BJ (cell line): ENCODE measurements around the gene CORO2A. TPM values are rescaled to one million over a fixed set of nuclear protein-coding genes. Genes with fewer than 3 reads are reported as not detected.

ENCODE experiments used
- CTCF ChIA-PET: fragments of 350-600 bp; formaldehyde crosslinking; extraction: SDS; loops from one replicate; lab custom pipeline; 2021; ENCODE audit warnings: antibody characterized with exemption, inconsistent platforms; lab: Yijun Ruan, JAX
- POLR2A ChIA-PET: fragments of 300-600 bp; sonication (Branson Sonifier 250); formaldehyde crosslinking; extraction: SDS; loops from one replicate; lab custom pipeline; 2021; ENCODE audit warnings: antibody characterized with exemption; lab: Charles Lee
- DNase-seq: peaks from one replicate; pipeline ENCODE4 v3.0.0-alpha.2; 2011; ENCODE audit warnings: low read depth
- H3K27me3 ChIP-seq: 2 replicates; pipeline ENCODE4 v1.6.0; 2011; ENCODE audit warnings: low read length; ENCODE audit not compliant: control insufficient read depth, insufficient read depth
- H3K36me3 ChIP-seq: 2 replicates; pipeline ENCODE4 v1.5.1; 2011; ENCODE audit warnings: low read length; ENCODE audit not compliant: control insufficient read depth, insufficient read depth
- H3K4me3 ChIP-seq: 2 replicates; pipeline ENCODE4 v1.5.1; 2011; ENCODE audit warnings: low read depth, mild to moderate bottlenecking, control low read depth, low read length
- CTCF ChIP-seq: IDR thresholded peaks from 2 replicates; pipeline ENCODE4 v1.5.1; 2011; ENCODE audit warnings: low read depth, mild to moderate bottlenecking, control low read depth, inconsistent platforms, low read length, moderate library complexity; ENCODE audit not compliant: insufficient read depth
- polyA plus RNA-seq: library from polyadenylated mRNA; depleted of rRNA; stranded (reverse); fragments of >200 nt; gene quantifications from 2 replicates; pipeline ENCODE4 v1.2.3, GENCODE V29; 2011

The CORO2A gene
- polyA plus RNA-seq, 1 experiment, result 1.5 TPM

DNA sequence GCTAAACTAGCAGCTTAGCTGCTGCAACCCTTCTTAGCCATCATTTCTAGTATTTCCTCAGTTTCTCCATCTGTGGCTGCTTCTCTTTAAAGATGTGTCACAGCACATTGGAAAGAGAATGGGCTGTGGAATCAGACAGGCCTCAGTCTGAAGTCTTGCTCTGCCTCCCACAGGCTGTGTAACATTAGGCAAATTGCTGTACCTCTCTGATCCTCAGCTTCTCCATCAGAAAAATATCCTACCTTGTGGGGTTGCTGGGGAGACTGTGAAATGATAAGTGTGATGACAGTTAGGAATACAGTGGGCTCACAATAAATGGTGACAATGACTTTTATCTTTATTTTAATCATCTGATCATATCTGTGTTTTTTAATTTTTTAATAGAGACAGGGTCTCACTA lies 55.9 kb downstream of the CORO2A start:
- DNase-seq, result no peak
- TF ChIP-seq CTCF, result no peak
- no peaks in the 10 kb centered on the region for H3K36me3 ChIP-seq
- H3K27me3 ChIP-seq, result no peaks in the 10 kb centered on the region; the same call in 1 of the 2 replicates
- no peak overlapping the region for H3K4me3 ChIP-seq
- ChIA-PET CTCF (interaction anchor here (1.0 kb wide), 1 partner anchor 36 kb away, joined by 3 read pairs; no protein-coding TSS in a partner anchor), POLR2A (no interaction called here)

DNA sequence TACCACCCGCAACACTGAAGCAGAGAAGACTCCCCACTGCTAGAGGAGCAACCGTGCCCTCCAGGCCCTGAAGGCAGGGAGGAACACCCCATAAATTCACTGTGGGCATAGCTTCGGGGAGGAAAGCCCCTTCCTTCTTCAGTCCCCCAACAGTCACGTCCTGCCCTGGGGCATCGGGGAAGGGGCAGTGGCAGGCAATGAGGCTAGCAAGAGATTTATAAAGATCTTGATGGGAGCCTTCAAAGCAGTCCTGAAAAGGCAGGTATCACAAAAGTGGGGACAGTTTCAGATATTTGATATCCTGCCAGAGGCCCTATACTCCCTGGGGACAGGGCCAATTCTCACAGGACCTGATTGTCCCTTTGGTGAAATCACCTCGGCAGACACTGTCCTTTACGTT lies 56.5 kb downstream of the CORO2A start:
- H3K27me3 ChIP-seq, result no peaks in the 10 kb centered on the region; the same call in 1 of the 2 replicates
- H3K36me3 ChIP-seq, result no peaks in the 10 kb centered on the region
- ChIA-PET CTCF (no interaction called here), POLR2A (no interaction called here)
- no peak for DNase-seq
- no peak for TF ChIP-seq CTCF
- H3K4me3 ChIP-seq, result no peak overlapping the region

DNA sequence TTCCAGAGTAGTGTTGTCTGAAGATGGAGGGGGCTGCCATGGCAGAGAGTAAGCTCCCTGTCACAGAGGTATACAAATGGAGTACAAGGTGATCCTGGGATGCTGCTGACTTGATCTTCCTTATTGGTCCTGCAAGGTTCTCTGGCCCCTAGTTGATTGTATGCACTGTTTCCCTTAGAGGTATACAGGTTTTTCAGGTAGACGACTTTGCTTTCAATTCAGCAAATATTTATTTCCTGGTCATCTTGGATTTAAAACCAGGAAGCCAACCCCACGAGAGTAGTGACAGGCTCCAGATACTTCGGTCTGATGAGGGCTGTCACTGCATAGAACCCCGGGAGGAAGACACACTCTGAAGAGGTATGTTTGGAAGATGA lies 56.9 kb downstream of the CORO2A start:
- POLR2A ChIA-PET, result no interaction called here

DNA sequence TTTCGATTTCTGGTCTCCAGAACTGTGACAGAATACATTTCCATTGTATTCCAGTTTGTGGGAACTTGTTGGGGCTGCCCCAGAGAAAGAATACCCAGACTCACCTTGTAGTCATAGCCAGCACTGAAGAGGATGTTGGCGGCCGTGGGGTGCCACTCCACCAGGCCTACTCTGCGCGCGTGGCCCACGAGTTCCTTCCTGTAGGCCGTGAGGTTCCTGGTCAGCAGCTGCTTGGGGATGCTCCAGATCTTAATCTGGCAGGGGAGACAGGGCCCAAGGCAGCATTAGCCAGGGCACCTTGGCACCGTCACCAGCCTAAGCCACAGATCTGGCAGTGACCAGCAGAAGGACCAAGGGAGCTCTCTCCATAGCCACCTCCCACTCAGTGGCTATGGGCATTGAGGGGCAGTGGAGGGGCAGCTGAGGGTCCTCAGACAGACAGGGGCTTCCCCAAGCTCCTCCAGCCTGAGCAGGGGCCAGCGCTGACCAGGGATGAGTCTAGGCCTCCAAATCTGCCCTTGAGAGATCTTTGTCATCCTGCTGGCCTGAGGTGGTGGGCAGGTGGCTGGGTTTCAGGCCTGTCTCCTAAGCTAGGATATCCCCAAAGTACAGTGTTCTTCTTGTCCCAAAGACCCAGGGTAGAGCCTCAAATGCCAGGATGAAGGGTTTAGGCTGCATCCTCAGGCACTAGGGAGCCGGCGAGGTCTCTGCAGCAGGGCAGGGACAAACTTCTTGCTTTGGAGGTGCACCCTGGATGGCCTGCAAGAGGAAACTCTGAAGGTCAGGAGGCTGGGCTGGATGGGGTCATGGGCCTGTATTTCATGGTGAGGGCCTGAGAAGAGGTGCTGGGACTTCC lies 57.5 kb downstream of the CORO2A start:
- TF ChIP-seq CTCF, result no peak
- POLR2A ChIA-PET, result no interaction called here
- Histone ChIP-seq H3K4me3 (no peak overlapping the region), H3K27me3 (no peaks in the 10 kb centered on the region; the same call in 1 of the 2 replicates), H3K36me3 (no peaks in the 10 kb centered on the region)
- CTCF ChIA-PET, result interaction anchor here (0.6 to 1.0 kb wide), 2 partner anchors 13 to 79 kb away, joined by 3 to 4 read pairs; partner anchors contain the start of gene NANS
- no peak for DNase-seq

More for the DNA sequence above, 56.9 kb downstream of the CORO2A start:
- no peak for DNase-seq
- Histone ChIP-seq H3K4me3 (no peak overlapping the region), H3K36me3 (no peaks in the 10 kb centered on the region), H3K27me3 (no peaks in the 10 kb centered on the region; the same call in 1 of the 2 replicates)
- CTCF ChIA-PET, result no interaction called here
- no peak for TF ChIP-seq CTCF

GRCh38 chr9:98132806-98133631 lies 59.4 kb downstream of the CORO2A start:
- Histone ChIP-seq H3K36me3 (no peaks in the 10 kb centered on the region), H3K27me3 (no peaks in the 10 kb centered on the region; the same call in 1 of the 2 replicates), H3K4me3 (no peak overlapping the region)
- no peak for DNase-seq
- CTCF ChIA-PET, result interaction anchor here (0.8 to 1.0 kb wide), 2 partner anchors 11 to 14 kb away, joined by 3 to 4 read pairs; partner anchors contain the start of gene TRIM14
- POLR2A ChIA-PET, result no interaction called here
- no peak for TF ChIP-seq CTCF
